Nephron progenitor cell (in vitro differentiated cells): Measurements from ENCODE around the gene KIF5C.
A peak's percentile ranks its signal among the peaks of the same experiment; 100 is the strongest.

Source experiments
- DNase-seq: peaks from one replicate; pipeline ENCODE4 v3.0.0; 2021
- H3K27ac Mint-ChIP-seq: 2 replicates; pipeline ENCODE4 v1.8.0; 2021; ENCODE audit warnings: mild to moderate bottlenecking, moderate library complexity, mixed read lengths
- H3K27me3 Mint-ChIP-seq: 2 replicates; pipeline ENCODE4 v1.8.0; 2021; ENCODE audit warnings: mild to moderate bottlenecking, low read depth, mixed read lengths; ENCODE audit not compliant: poor library complexity
- H3K36me3 Mint-ChIP-seq: 2 replicates; pipeline ENCODE4 v1.8.0; 2021; ENCODE audit warnings: low read depth, mixed read lengths
- H3K4me1 Mint-ChIP-seq: 2 replicates; pipeline ENCODE4 v1.8.0; 2021; ENCODE audit warnings: mixed read lengths
- H3K4me3 Mint-ChIP-seq: 2 replicates; pipeline ENCODE4 v1.8.0; 2021; ENCODE audit warnings: mild to moderate bottlenecking, moderate library complexity, mixed read lengths
- H3K9me3 Mint-ChIP-seq: 2 replicates; pipeline ENCODE4 v1.8.0; 2021; ENCODE audit warnings: mild to moderate bottlenecking, moderate library complexity, mixed read lengths
- TF ChIP-seq, protein P1 (sequence below): fragments of 200-600 bp; sonication (generic); IDR thresholded peaks from 2 replicates; pipeline ENCODE4 v1.5.0; 2021; ENCODE audit warnings: antibody characterized with exemption

KIF5C gene

DNA sequence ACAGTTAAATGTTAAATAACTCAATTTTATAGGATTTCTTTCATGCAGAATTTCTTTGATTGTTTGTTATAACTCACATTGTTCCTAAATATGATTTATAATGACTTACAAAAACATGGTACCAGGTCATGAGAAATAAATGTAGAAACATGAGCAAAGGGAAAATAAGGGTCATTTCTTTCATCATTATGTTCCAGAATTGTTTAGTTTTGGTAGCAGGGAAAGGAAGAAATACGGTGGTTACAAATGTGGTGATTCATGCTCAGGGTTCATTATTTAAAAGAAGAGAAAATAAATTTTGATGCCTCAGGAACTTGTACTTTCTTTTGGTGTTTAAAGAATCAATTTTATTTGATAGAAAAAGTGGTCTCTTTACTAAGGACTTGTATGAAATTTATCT, 167.9 kb downstream of the KIF5C start:
- Mint-ChIP-seq H3K27me3 (peaks cover 13% of the 10 kb centered on the region), H3K4me1 (peaks cover 3% of the 10 kb centered on the region), H3K27ac (no peak overlapping the region), H3K36me3 (peaks cover 31% of the 10 kb centered on the region), H3K4me3 (no peak overlapping the region), H3K9me3 (peaks cover 35% of the 10 kb centered on the region)
- TF ChIP-seq, protein P1, sequence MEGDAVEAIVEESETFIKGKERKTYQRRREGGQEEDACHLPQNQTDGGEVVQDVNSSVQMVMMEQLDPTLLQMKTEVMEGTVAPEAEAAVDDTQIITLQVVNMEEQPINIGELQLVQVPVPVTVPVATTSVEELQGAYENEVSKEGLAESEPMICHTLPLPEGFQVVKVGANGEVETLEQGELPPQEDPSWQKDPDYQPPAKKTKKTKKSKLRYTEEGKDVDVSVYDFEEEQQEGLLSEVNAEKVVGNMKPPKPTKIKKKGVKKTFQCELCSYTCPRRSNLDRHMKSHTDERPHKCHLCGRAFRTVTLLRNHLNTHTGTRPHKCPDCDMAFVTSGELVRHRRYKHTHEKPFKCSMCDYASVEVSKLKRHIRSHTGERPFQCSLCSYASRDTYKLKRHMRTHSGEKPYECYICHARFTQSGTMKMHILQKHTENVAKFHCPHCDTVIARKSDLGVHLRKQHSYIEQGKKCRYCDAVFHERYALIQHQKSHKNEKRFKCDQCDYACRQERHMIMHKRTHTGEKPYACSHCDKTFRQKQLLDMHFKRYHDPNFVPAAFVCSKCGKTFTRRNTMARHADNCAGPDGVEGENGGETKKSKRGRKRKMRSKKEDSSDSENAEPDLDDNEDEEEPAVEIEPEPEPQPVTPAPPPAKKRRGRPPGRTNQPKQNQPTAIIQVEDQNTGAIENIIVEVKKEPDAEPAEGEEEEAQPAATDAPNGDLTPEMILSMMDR = no peak
- no peak for DNase-seq

DNA sequence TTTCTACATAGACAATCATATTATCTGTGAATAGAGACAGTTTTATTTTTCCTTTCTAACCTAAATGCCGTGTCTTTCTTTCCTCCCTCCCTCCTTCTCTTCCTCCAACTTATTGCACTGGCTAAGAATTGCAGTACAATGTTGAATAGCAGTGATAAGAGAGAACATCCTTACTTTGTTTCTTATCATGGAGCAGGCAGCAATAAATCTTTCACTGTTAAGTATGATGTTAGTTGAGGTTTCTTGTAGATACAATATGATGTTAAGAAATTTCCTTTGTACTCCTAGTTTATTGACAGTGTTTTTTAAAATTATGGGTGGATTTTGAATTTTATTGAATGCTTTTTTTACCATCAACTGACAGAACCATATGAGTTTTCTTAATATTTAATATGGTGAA, 169.5 kb downstream of the KIF5C start:
- no peak overlapping the region for H3K4me3 Mint-ChIP-seq
- peaks cover 42% of the 10 kb centered on the region for H3K36me3 Mint-ChIP-seq
- no peak for DNase-seq
- peaks cover 6% of the 10 kb centered on the region for H3K27me3 Mint-ChIP-seq
- H3K9me3 Mint-ChIP-seq = peaks cover 46% of the 10 kb centered on the region
- no peak overlapping the region for H3K27ac Mint-ChIP-seq
- H3K4me1 Mint-ChIP-seq = no peaks in the 10 kb centered on the region
- TF ChIP-seq, protein P1 = no peak

DNA sequence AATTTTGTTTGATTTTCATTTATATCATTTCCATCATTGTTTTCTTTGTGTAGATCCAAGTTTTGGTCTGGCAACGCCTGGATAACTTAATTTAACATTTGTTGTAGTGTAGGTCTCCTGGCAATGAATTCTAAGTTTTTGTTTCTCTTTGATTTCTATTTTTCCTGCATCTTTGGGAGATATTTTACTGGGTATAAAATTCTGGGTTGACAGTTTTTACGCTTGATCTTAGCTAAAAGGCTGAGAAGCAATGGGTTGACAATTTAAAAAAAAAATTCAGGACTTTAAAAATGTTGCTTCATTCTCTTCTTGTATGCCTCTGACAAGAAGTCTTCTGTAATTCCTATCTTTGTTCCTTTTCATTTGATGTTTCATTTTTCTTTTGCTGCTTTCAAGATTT, 172.1 kb downstream of the KIF5C start:
- no peak overlapping the region for H3K4me3 Mint-ChIP-seq
- H3K4me1 Mint-ChIP-seq = no peaks in the 10 kb centered on the region
- H3K9me3 Mint-ChIP-seq = peaks cover 46% of the 10 kb centered on the region
- DNase-seq = no peak
- H3K36me3 Mint-ChIP-seq = peaks cover 42% of the 10 kb centered on the region
- H3K27me3 Mint-ChIP-seq = peaks cover 2% of the 10 kb centered on the region
- H3K27ac Mint-ChIP-seq = no peak overlapping the region
- TF ChIP-seq, protein P1 = no peak

DNA sequence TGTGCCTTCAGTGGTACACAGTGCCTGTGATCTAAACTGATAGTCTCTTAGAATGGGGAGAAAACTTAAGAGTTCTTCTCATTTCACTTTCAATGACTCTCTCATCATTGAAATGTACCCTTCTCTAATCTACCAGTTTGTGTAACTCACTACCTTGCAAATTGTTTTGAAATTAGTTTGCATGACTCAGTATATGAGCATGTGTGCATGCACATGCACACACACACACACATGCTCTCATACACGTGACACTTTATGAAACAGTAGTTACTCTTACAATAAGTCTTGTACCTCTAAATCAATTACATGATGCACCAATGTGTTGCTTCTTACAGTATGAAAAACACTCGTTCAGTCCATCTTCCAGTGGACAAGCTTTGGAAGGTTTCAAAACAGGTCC, 174.1 kb downstream of the KIF5C start:
- Mint-ChIP-seq H3K9me3 (peaks cover 46% of the 10 kb centered on the region), H3K4me1 (no peaks in the 10 kb centered on the region), H3K27me3 (no peaks in the 10 kb centered on the region), H3K4me3 (no peak overlapping the region), H3K36me3 (peaks cover 42% of the 10 kb centered on the region), H3K27ac (no peak overlapping the region)
- TF ChIP-seq, protein P1 = no peak
- no peak for DNase-seq

DNA sequence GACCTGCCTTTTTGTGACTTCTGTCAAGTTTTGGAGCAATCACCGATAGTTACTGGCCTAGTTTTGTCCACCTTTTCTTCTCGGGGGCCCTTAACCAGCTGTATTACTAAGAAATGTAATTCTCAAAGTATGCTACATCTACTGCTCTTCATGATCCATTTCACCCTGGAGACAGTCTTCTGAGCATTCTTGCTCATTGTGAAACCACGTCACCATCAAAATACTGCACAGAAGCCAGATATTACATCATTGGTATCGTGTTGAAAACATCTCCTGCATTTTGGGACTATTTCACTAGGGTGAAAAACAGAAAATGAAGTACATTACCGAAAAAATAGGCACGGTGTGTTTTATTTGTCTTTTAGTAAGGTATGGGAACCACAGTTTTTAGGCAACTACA, 175.2 kb downstream of the KIF5C start:
- Mint-ChIP-seq H3K4me1 (no peaks in the 10 kb centered on the region), H3K9me3 (peaks cover 36% of the 10 kb centered on the region), H3K4me3 (no peak overlapping the region), H3K27ac (peak overlapping the region; percentile 6), H3K36me3 (peaks cover 34% of the 10 kb centered on the region), H3K27me3 (peaks cover 3% of the 10 kb centered on the region)
- TF ChIP-seq, protein P1 = no peak
- DNase-seq = no peak

DNA sequence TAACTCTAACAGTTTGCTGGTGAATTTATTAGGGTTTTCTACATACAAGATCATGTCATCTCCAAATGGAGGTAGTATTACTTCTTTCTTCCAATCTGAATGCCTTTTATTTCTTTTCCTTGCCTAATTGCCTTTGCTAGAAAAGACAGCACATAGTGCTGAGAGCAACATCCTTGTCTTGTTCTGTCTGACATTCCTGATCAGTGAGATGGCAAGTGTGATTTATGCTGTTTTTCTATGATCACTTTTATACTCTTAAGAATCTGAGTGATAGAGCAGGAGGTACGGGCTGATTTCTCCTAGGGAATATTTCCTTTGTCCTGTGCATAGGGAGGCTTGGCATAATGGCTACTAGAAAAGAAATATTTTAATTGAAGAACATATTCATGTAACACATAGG, 180.7 kb downstream of the KIF5C start:
- Mint-ChIP-seq H3K27me3 (peaks cover 3% of the 10 kb centered on the region), H3K4me1 (peaks cover 42% of the 10 kb centered on the region), H3K4me3 (no peak overlapping the region), H3K27ac (no peak overlapping the region), H3K9me3 (no peaks in the 10 kb centered on the region), H3K36me3 (no peaks in the 10 kb centered on the region)
- no peak for DNase-seq
- TF ChIP-seq, protein P1 = no peak
